NCI-H226 (cell line): ENCODE data around the gene RNU1-3.
"Not testable (repeated sequence)": the region's sequence is repeated elsewhere in the genome, so short reads cannot be mapped to it uniquely, and the experiment has no call there.

Experiments used
- DNase-seq: peaks from one replicate; pipeline ENCODE4 v3.0.0-alpha.2; 2015

The RNU1-3 gene

DNA sequence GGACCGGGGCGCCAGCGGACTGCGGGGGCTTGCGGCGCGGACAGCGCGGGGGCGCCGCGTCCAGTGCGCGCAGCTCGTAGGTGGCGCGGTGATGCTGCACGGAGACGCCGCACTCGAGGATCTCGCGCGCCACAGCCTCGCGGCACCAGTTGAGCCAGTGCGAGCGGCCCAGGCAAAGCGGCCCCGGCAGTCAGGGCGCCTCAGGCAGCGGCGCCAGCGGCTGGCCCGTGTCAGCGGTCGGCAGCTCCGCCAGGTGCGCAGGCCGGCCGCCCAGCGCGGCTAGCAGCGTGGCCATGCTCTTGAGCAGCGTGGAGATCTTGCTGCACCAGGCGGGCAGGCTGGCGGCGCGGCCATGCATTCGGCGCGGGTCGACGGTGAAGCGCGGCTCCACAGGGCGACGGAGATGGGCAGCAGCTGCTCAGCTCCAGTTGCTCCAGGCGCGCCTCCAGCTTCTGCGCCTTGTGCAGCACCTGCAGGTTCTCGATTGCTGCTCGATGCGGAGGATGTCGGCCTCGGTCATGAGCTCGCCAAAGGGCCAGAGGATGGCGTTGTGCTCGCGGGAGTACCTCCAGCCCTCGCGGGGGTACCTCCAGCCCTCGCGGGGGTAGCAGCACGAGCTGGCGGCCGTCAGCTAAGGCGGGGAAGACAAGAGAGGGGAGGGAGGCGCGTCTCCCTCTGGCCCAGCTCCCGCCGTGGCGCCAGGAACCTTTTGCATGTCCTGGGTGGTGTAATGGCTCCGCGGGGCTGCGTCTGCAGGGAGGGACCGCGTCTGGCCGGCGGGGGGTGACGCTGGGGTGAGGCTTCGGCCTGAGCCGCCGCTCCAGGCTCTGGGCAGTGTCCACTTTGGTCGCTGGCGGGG lies 26.9 kb upstream of the RNU1-3 start:
- DNase-seq: not testable (repeated sequence)

DNA sequence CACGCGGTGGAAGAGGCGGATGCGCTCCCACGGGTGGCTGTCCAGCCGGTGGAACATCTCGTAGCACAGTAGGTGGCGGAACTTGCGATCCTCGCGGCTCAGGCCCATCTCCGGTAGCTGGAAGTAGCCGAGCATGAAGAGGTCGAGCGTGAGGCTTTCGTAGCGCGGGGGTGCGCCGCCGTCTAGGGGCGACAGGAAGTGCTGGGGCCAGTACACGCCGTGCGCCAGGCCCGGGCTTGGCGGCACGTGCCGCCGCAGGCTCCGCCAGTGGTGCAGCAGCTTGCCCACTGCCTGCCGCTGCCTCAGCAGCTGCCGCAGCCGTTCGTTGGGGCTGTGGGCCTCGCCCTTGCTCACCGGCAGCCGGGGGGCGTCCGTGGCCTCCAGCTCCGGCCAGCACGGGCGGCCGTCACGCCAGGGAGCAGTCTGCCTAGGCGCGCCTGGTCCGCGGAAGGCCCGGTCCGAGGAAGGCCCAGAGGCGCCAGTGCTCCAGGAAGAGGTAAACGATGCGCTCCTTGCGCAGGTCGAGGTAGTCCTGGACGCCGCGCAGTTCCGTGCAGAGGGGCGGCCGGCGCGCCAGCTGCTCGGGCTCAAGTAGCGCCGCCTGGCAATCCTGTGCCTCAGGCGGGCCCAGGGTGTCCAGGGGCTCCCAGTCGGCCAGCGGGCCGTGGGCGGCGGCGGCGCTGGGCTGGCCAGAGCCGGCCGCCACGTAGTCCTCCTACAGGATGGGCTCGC lies 26.1 kb upstream of the RNU1-3 start:
- DNase-seq: not testable (repeated sequence)

DNA sequence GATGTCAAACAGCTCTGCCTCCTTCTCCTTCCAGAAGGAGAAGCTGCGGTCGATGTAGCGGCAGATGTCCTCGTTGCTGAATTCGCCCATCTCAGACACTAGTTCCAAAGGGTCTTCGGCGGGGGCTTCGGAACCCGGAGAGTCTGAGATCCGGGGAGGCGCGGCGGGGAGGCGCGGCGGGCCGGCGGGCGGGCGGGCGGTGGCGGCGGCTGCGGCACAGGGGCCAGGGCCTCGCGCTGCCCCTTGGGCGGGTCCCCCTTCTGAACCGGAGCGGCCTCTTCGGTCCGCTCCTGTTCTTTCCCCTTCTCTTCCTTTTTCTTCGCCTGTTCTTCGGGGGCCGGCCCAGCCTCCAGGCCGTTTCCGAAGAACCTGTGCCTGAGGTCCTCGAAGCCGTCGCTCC lies 25.5 kb upstream of the RNU1-3 start:
- not testable (repeated sequence) for DNase-seq

- DNase-seq: not testable (repeated sequence)
These were observed 24.4 kb upstream of the RNU1-3 start for GRCh38 chr1:16690971-16691682.

DNA sequence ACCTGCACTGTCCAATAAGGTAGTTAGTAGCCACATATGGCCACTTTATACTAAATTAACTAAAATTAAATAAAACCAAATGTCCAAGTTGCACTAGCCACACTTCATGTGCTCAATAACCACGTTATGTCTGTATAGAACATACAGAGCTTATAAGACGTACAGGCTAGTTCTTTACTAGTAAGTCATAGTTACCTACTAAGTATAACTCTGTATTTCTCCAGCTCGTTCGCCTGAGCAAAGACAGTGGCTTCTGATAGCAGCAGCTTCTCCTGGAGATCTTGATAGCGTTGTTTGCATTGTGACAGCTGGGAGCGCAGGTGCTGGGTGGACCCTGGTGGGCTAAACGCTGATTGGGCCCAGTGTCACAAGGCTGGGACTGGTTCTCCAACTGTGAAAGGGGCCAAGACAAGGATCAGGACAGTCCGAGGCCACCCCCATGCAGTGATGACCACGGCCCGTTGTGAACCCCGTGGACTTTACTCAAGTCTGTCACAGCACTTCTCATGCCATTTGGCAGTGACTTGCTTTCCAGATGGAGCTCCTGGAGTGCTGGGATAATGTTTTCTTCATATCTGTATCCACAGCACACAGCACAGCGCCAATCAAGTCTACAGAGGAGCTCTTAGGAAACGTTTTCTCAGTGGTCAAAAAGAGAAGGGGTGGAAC lies 20.5 kb upstream of the RNU1-3 start:
- not testable (repeated sequence) for DNase-seq

DNA sequence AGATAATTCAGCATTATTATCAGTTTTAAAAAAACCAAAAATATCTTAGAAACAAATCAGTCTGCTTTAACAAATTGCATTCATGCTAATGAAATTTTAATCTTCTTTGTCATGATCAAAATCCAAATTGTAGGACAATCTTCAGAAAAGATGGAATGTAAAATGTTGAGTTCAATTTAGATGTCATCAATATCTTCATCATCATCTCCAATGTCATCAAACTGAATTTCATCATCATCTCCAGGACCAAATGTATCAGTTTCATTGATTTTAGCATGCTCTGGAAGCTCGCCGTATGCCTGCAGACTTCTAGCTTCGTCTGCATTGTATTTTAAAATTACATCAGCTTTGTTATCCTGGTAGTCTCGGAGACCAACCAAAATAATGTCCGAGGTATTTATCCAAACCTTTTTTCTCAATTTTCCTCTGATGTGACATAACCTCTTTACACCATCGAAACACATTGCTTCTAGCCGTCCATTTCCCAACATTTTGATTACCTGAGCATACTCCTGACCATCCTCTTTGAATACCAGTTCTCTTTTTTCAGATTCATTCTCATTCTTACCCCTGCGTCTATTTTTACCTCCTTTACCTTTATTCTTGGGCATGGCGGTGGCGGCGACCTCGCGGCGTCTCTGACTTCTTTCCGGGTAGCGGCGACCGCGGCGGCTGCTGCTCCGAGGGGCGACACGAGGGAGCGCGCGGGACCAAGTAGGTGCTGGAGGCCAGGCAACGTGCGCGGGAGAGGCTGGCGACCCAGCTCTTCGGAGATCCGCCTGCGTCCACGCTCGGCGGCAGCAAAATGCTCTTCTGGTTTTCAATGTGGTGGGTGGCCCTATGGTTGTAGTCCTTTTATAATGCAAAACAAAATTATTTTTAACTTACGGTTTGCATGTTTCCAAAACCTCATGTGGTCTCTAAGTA lies 19.0 kb upstream of the RNU1-3 start:
- not testable (repeated sequence) for DNase-seq

- not testable (repeated sequence) for DNase-seq
These were observed 18.1 kb upstream of the RNU1-3 start for GRCh38 chr1:16684738-16685337.

GRCh38 chr1:16684152-16684551 lies 17.4 kb upstream of the RNU1-3 start:
- DNase-seq: not testable (repeated sequence)

DNA sequence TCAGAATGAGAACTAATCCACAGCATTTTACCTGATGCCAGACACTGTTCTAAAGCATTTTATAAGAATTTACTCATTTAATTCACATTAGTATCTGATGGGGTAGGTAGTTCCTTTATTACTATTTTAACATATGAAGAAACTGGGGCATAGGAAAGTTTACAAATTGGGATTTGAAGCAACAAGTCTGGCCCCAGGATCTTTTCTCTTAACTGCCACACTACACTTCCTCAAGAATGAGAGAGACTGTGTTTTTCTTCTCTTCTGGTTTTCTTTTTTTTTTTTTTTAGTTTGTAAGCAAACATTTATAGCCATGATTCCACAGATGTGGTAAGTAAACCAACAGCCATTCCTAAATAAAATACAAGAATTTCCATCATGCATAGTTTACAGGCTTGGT lies 16.1 kb upstream of the RNU1-3 start:
- not testable (repeated sequence) for DNase-seq

- DNase-seq: not testable (repeated sequence)
These were observed 13.6 kb upstream of the RNU1-3 start for GRCh38 chr1:16680366-16680765.

- DNase-seq: peak; percentile 68
These were observed 11.0 kb upstream of the RNU1-3 start for GRCh38 chr1:16677552-16678431.

- DNase-seq: not testable (repeated sequence)
These were observed 10.1 kb upstream of the RNU1-3 start for GRCh38 chr1:16676661-16677523.

DNA sequence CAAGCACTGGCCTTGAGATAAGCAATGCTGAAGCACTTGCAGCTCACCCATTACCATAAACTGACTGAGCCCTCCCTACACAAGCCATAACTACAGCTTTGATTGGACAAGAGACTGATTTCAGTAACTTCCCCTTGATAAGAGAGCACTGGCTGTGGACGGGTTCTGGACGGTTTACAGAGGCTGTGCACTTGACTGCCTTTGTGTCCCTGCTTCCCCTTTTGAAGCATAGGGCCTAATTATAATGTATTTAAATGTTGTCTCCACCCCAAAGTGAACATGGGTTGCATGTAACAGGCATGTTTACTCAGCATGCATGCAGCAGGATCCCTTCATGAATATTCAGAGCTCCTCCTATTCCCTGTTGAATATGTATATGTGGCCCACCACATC lies 8.4 kb upstream of the RNU1-3 start:
- DNase-seq: not testable (repeated sequence)

DNA sequence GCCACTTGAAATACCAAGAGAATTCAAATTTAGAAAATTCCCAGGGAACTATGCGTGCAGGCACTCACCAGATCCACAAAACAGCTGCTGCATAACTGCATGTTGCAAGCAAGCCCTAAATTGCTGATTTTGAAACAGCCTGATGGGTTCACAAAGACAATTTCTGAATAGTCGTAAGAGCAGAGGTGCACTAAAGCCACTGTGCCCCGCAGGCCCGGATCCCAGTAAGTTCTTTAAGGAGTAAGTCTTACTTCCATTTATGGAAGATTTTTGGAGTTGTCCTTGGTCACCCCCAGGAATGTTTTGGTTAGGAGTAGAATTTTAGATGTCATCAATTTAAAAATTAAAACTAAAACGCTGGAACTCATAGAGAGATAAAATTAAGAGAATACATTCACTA lies 7.2 kb upstream of the RNU1-3 start:
- not testable (repeated sequence) for DNase-seq

DNA sequence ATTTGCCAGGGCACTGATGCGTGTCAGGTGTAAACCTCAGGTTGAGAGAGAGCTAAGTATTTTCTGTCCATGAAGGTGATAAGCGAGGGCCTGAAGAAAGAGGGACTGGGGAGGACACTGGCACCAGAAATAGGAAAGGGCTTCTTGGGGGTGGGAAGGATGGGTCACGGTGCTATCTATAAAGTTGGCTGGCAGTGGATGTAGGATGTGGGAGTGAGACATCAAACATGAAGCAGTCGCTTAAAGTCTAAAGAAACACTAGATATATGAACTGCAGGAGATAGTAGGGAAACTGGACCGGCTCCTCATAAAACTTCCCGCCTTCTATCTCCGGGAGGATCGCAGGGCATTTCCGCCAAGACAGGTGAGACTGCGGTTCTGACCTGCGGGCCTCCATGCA lies 912 bp downstream of the RNU1-3 start:
- DNase-seq: not testable (repeated sequence)

DNA sequence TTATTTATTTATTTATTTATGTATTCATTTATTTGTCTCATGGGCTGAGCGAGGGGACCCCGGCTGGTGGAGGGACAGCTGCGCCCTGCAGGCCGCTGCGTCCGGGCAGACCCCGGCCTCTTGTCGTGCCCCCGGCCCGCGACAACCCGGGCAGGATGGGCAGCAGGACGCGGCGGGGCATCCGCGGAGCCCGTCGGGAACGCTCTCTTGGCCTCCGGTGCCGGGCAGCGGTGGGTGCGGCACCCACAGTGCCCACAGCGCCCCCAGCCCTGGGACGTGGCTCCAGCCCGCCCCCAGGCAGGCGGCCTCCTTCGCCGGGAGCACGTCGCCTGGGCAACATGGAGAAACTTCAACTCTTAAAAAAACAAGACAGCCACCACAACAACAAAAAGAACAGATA lies 8.5 kb downstream of the RNU1-3 start:
- not testable (repeated sequence) for DNase-seq

DNA sequence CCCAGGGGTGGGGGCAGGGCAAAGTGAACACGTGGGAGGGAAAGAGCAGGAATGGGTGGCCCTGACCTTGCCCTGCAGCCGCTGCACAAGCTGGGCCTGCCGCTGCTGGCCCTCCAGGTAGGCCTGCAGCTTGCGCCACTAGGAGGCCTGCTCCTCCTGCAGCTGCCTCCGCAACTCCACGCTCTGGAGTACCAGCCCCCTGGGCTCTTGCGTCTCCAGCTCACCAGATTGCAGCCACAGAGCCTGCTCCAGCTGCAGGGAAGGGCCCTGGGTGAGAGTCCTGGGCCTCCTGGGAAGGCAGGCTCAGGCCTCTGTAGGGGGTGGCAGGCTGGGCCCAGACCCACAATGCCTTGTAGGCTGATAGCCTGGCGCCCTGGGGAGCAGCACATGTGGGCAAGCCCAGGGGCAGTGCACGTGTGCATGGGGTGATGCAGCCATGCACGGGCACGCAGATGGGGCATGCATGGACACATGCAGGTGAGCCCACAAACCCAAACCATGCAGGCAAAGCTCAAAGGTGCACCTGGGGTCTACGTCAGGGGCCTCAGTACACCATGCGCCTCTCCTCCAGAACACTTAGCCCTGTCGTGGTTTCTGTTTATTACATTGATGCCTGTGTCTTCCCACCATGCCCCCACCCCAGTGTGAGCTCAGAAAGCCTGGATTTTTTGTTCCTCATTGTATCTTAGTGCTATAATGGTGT lies 9.6 kb downstream of the RNU1-3 start:
- not testable (repeated sequence) for DNase-seq

DNA sequence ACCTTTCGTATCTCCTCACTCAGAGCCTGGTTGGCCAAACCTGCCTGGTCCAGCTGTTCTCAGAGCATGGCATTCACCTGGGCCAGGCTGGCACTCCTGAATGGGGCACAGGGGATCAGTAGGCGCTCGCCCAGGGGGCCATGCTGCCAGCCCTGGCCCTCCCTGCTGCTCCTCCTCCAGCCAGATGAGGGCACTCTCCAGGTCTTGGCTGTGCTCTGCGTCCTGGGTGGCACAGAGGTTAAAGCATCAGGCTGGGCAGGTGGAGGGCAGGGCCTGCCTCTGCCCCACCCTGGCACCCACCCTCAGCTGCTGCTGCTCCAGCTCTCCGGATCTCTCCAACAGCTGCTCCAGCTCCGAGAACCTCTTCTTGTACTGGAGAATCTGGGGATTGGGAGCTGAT lies 10.2 kb downstream of the RNU1-3 start:
- not testable (repeated sequence) for DNase-seq
